Measurements from ENCODE around the gene TSEN54. TPM values are rescaled to one million over a fixed set of nuclear protein-coding genes. Genes with fewer than 3 reads are reported as not detected.

Gene TSEN54
- total RNA-seq (ENCODE audit: low replicate concordance): 8.3 and 10.0 TPM in 2 replicates

GRCh38 chr17:75516255-75516618 is at the start of gene TSEN54:
Gene TSEN54 (plus strand): TSS chr17:75516528. CDS start chr17:75516561, 33 bp downstream.

DNA sequence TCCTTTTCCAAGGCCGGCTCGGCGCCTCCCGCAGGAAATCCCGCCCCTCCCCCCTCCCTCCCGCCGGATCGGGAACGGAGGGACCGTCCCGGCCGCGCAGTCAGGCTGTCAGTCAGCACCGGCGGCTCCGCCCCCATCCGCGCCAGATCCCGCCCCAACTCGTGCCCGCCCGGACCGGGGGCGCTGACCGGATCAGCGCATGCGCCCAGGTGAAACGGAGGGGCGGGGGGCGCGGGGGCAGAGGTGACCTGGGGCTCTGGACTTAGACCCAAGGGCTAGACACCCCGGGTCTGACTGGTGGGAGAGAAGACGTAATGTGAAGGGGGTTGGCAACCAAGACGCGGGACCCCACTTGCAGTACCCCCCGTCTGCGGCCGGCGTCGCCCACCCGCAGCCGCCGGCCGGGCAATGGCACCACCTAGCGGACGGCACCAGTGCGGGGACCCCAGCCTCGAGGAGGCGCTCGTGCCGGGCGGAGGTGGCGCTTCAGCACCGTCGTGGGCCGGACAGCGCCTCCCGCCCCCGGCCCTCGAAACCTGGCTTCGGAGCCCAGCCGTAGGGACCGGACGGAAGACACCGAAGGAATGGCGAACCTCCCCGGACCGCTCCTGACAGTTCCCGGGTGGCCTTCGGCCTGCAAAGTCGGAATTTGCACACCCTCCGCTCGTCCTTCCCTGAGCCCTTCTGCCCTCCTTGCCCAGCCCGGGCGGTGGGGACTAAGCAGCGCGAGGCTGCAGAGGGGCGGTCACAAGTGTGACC is 653 bp upstream of the TSEN54 start, which contains the start of gene CASKIN2:
TSS of gene CASKIN2 (minus strand) at position 42 of the 759 bp plus-strand sequence. CDS start 1,733 bp downstream, outside the sequence.

DNA sequence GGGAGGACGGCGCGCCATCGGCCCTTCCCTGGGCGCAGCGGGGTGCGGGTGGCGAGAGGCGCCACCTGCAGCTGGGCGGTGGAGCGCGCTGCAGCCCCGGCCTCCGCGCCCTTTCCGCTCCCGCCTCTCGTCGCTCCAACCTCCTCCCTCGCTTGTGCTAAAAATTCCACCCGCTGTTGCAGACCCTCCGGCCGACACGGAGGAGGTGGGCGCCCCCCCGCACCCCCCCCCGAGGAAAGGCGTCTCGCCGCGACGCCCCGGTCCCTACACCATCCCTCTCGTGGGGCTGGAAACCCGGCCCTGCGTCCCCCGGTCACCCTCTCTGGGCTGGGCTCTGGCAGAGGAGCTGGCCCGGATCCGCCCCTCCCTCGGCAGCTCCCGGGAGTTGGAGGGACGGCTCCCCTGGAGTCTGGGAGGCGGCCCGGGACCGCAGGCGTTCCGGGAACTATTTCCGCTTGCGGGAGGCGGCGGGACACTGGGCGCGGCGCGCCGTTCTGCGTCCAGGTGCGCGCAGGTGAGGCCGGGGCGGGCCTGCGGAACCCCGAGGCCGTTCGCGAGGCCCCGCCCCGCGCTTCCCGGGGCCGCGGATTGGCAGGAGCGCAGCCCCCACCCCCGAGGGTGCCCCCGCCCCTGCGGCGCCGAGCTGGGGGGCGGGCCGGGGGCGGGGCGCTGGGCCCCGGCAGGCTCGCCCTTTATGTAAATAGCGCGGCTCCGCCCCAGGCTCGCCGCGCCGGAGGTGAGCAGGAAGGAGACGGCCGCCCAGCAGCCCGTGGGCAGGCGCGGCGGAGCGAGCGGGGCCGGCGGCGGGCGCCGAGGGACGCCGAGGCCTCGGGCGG is 8.9 kb downstream of the TSEN54 start, which contains the start of gene LLGL2:
TSS of gene LLGL2 (plus strand) at position 728 of the 836 bp plus-strand sequence. CDS start 17,730 bp downstream, outside the sequence.

Other genes with a start within 250 kb of the TSEN54 start
- gene MIF4GD, start 245.3 kb upstream of the TSEN54 start, total RNA-seq (ENCODE audit: low replicate concordance): 7.1 and 10.4 TPM in 2 replicates
- 4.9 and 5.4 TPM in 2 replicates for gene SLC25A19, start 227.1 kb upstream of the TSEN54 start, total RNA-seq (ENCODE audit: low replicate concordance)
- 30.5 and 66.1 TPM in 2 replicates for gene GRB2, start 110.8 kb upstream of the TSEN54 start, total RNA-seq (ENCODE audit: low replicate concordance)
- 16.3 and 22.5 TPM in 2 replicates for gene TMEM94, start 59.9 kb upstream of the TSEN54 start, total RNA-seq (ENCODE audit: low replicate concordance)
- gene CASKIN2, start 991 bp upstream of the TSEN54 start, total RNA-seq (ENCODE audit: low replicate concordance): 4.4 and 5.9 TPM in 2 replicates
- 0.59 and 0.75 TPM in 2 replicates for gene LLGL2, start 9.2 kb downstream of the TSEN54 start, total RNA-seq (ENCODE audit: low replicate concordance)
- 1.6 and 4.0 TPM in 2 replicates for gene MYO15B, start 71.3 kb downstream of the TSEN54 start, total RNA-seq (ENCODE audit: low replicate concordance)
- not detected in 2 replicates for gene SMIM5, start 116.9 kb downstream of the TSEN54 start, total RNA-seq (ENCODE audit: low replicate concordance)
- 10.9 and 18.5 TPM in 2 replicates for gene RECQL5, start 150.6 kb downstream of the TSEN54 start, total RNA-seq (ENCODE audit: low replicate concordance)
- 50.4 and 52.5 TPM in 2 replicates for gene SAP30BP, start 150.8 kb downstream of the TSEN54 start, total RNA-seq (ENCODE audit: low replicate concordance)
- gene ITGB4, start 204.9 kb downstream of the TSEN54 start, total RNA-seq (ENCODE audit: low replicate concordance): 0.23 TPM in 2 replicates
- gene GALK1, start 248.7 kb downstream of the TSEN54 start, total RNA-seq (ENCODE audit: low replicate concordance): 47.5 and 59.7 TPM in 2 replicates